SU-DHL-6 (cell line): ENCODE data around the gene GPRC5A.

Experiments
- H2AFZ ChIP-seq: fragments of 200-600 bp; sonication (generic); 2 replicates; pipeline ENCODE4 v1.6.1; 2014; ENCODE audit warnings: low read depth, mild to moderate bottlenecking, moderate library complexity, mixed read lengths, antibody characterized with exemption, low read length; ENCODE audit not compliant: severe bottlenecking
- H3F3A ChIP-seq: fragments of 200-600 bp; shearing (Covaris generic); 2 replicates; pipeline ENCODE4 v1.6.0; 2016; ENCODE audit warnings: antibody characterized with exemption, mild to moderate bottlenecking; ENCODE audit not compliant: insufficient read depth
- H3K27ac ChIP-seq: fragments of 200-600 bp; sonication (generic); 2 replicates; pipeline ENCODE4 v1.5.1; 2016; ENCODE audit warnings: low read depth, mild to moderate bottlenecking, low read length, moderate library complexity, mixed read lengths
- H3K27me3 ChIP-seq: fragments of 200-600 bp; sonication (generic), shearing (Covaris generic); 2 replicates; pipeline ENCODE4 v1.6.0; 2014; ENCODE audit warnings: mild to moderate bottlenecking, low read length
- H3K36me3 ChIP-seq: fragments of 200-600 bp; sonication (generic); 2 replicates; pipeline ENCODE4 v1.6.1; 2014; ENCODE audit warnings: mild to moderate bottlenecking, low read length, mixed read lengths
- H3K4me2 ChIP-seq: fragments of 300-600, 200-600 bp; shearing (Covaris generic), sonication (generic); 2 replicates; pipeline ENCODE4 v1.6.0; 2014; ENCODE audit warnings: low read length, low read depth, mild to moderate bottlenecking; ENCODE audit not compliant: poor library complexity, severe bottlenecking
- H3K4me3 ChIP-seq: fragments of 200-600 bp; sonication (generic); 2 replicates; pipeline ENCODE4 v1.5.1; 2014; ENCODE audit warnings: antibody characterized with exemption, low read length, mild to moderate bottlenecking, mixed read lengths; ENCODE audit not compliant: insufficient read depth, poor library complexity, severe bottlenecking
- H3K79me2 ChIP-seq: fragments of 200-600 bp; sonication (generic); 2 replicates; pipeline ENCODE4 v1.6.1; 2014; ENCODE audit warnings: mild to moderate bottlenecking, low read length, moderate library complexity; ENCODE audit not compliant: insufficient read depth
- H3K9ac ChIP-seq: fragments of 200-600 bp; sonication (generic); 2 replicates; pipeline ENCODE4 v1.7.0; 2014; ENCODE audit warnings: mild to moderate bottlenecking, low read length
- H3K9me2 ChIP-seq: fragments of 200-600 bp; sonication (generic); replicated peaks from 2 replicates; pipeline ENCODE4 v1.6.1; 2014; ENCODE audit warnings: low read length; ENCODE audit not compliant: insufficient read depth
- H3K9me3 ChIP-seq: fragments of 200-600 bp; sonication (generic); 2 replicates; pipeline ENCODE4 v1.6.1; 2014; ENCODE audit warnings: low read length, mixed read lengths; ENCODE audit not compliant: insufficient read depth
- H4K20me1 ChIP-seq: fragments of 200-600 bp; sonication (generic); 2 replicates; pipeline ENCODE4 v1.6.1; 2014; ENCODE audit warnings: low read depth, mild to moderate bottlenecking, antibody characterized with exemption, low read length, moderate library complexity, mixed read lengths
- CTCF ChIP-seq: fragments of 200-600 bp; sonication (generic); IDR thresholded peaks from one replicate; pipeline ENCODE4 v1.5.1; 2017; ENCODE audit warnings: antibody characterized with exemption, mild to moderate bottlenecking, low read length, moderate library complexity; ENCODE audit not compliant: insufficient read depth, poor library complexity, severe bottlenecking
- EZH2phosphoT487 ChIP-seq: fragments of 200-600 bp; sonication (generic), shearing (Covaris generic); conservative IDR thresholded peaks from 2 replicates; pipeline ENCODE4 v1.6.1; 2018; ENCODE audit warnings: mild to moderate bottlenecking, antibody characterized with exemption, low read length, moderate library complexity, mixed read lengths

GPRC5A gene

DNA sequence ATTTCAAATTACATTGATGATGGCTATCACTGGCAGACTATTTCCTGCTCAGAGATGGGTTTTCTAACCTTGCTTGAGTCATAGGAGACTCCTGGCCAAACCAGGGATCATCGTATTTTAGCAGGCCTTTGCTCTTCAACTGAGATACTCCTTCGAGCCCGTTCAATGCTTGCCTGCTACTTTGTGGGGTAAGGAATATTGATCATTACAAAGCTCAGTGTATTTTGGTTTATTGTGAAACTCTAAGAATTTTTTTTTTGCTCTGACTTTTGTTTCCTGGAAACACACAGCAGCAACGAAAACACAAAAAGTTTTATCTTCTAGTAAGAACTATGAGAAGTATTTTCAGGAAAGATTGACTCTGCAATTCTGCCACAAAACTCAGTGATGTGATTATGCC is 56.5 kb downstream of the GPRC5A start:
- no peaks in the 10 kb centered on the region for H3K9me3 ChIP-seq
- no peaks in the 10 kb centered on the region for H3K36me3 ChIP-seq
- H3K9me2 ChIP-seq: no peaks in the 10 kb centered on the region
- H3K79me2 ChIP-seq: no peaks in the 10 kb centered on the region
- H3K9ac ChIP-seq: no peak overlapping the region
- no peak overlapping the region for H2AFZ ChIP-seq
- no peaks in the 10 kb centered on the region for H3F3A ChIP-seq
- TF ChIP-seq EZH2phosphoT487 (no peak), CTCF (no peak)
- H3K4me2 ChIP-seq: no peak overlapping the region
- H3K27me3 ChIP-seq: no peaks in the 10 kb centered on the region
- no peaks in the 10 kb centered on the region for H4K20me1 ChIP-seq
- no peak overlapping the region for H3K4me3 ChIP-seq
- no peak overlapping the region for H3K27ac ChIP-seq

GRCh38 chr12:12951504-12951903 is 60.1 kb downstream of the GPRC5A start:
- H3K4me2 ChIP-seq: no peak overlapping the region
- H3K9me2 ChIP-seq: no peaks in the 10 kb centered on the region

GRCh38 chr12:12952036-12952435 is 60.7 kb downstream of the GPRC5A start, which contains the start of gene GPRC5D:
Gene GPRC5D, minus strand, starts transcription at chr12:12952170. Its CDS starts 1,786 bp downstream, at chr12:12950384.
- Histone ChIP-seq H3K36me3 (no peaks in the 10 kb centered on the region), H2AFZ (no peak within 1 kb of the TSS), H3K4me3 (no peak within 1 kb of the TSS), H3K27me3 (no peaks in the 10 kb centered on the region), H3K9me2 (no peaks in the 10 kb centered on the region), H3K9ac (no peak within 1 kb of the TSS), H3F3A (no peaks in the 10 kb centered on the region), H3K79me2 (no peaks in the 10 kb centered on the region), H3K4me2 (no peak within 1 kb of the TSS), H4K20me1 (no peaks in the 10 kb centered on the region), H3K9me3 (no peaks in the 10 kb centered on the region), H3K27ac (no peak within 1 kb of the TSS)
- TF ChIP-seq CTCF (no peak), EZH2phosphoT487 (no peak)

More at GRCh38 chr12:12951504-12951903, 60.1 kb downstream of the GPRC5A start:
- Histone ChIP-seq H3F3A (no peaks in the 10 kb centered on the region), H3K4me3 (no peak overlapping the region), H3K9ac (no peak overlapping the region), H2AFZ (no peak overlapping the region), H3K27me3 (no peaks in the 10 kb centered on the region), H3K36me3 (no peaks in the 10 kb centered on the region), H3K9me3 (no peaks in the 10 kb centered on the region), H3K79me2 (no peaks in the 10 kb centered on the region), H4K20me1 (no peaks in the 10 kb centered on the region), H3K27ac (no peak overlapping the region)
- TF ChIP-seq CTCF: no peak
- TF ChIP-seq EZH2phosphoT487: no peak

DNA sequence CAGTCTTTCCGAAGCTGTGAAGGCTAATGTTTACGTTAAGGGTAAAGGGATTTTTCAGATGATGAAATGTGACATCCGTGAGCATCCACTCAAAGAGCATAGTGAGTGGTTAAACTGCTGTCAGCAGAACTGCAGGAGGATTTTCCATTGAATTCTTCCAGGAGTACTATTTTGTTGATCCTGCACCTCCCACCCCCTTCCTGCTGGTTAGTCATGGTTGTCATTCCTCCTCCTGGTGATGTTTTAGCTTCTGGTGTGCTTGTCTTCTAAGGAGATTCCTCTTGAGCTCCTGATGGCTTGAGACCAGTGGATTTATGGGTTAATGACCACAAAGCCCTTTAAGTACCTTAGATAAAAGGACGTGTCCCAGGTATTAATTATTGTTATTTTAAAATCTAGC is 63.0 kb downstream of the GPRC5A start:
- H3K9me3 ChIP-seq: no peaks in the 10 kb centered on the region
- H4K20me1 ChIP-seq: no peaks in the 10 kb centered on the region
- no peaks in the 10 kb centered on the region for H3K27me3 ChIP-seq
- no peak for TF ChIP-seq EZH2phosphoT487
- no peak for TF ChIP-seq CTCF
- H3K9ac ChIP-seq: no peak overlapping the region
- no peak overlapping the region for H3K4me2 ChIP-seq
- H3K36me3 ChIP-seq: no peaks in the 10 kb centered on the region
- H3K27ac ChIP-seq: no peak overlapping the region
- H2AFZ ChIP-seq: no peak overlapping the region
- H3K4me3 ChIP-seq: no peak overlapping the region
- H3K79me2 ChIP-seq: no peaks in the 10 kb centered on the region
- H3K9me2 ChIP-seq: no peaks in the 10 kb centered on the region
- H3F3A ChIP-seq: no peaks in the 10 kb centered on the region
